GM12801 (cell line): Measurements from ENCODE around the gene TRMU.

ENCODE experiments used
- CTCF ChIP-seq: IDR thresholded peaks from one replicate; pipeline ENCODE4 v1.5.1; 2011; ENCODE audit warnings: control low read depth; ENCODE audit not compliant: insufficient read length; ENCODE audit errors: extremely low read depth

Gene TRMU

DNA sequence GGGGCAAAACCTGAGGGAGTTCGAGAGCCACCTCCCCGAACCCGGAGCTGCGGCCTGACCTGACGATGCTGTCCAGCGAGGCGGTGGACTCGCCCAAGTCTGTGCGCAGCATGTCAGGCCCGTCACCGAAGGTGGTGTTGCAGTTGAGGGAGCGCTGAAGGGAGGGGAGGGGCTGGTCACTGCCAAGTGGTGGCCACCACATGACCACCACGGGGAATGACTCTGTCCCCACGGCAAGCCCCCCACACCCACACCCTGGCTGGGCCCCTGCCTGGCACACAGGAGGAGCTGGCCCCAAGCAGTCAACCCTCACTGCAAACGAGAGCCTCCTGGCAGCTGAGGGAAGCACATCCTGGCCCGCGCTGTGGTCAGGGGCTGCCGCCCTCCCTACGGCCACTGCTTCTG, 30.8 kb downstream of the TRMU start:
- no peak for TF ChIP-seq CTCF

DNA sequence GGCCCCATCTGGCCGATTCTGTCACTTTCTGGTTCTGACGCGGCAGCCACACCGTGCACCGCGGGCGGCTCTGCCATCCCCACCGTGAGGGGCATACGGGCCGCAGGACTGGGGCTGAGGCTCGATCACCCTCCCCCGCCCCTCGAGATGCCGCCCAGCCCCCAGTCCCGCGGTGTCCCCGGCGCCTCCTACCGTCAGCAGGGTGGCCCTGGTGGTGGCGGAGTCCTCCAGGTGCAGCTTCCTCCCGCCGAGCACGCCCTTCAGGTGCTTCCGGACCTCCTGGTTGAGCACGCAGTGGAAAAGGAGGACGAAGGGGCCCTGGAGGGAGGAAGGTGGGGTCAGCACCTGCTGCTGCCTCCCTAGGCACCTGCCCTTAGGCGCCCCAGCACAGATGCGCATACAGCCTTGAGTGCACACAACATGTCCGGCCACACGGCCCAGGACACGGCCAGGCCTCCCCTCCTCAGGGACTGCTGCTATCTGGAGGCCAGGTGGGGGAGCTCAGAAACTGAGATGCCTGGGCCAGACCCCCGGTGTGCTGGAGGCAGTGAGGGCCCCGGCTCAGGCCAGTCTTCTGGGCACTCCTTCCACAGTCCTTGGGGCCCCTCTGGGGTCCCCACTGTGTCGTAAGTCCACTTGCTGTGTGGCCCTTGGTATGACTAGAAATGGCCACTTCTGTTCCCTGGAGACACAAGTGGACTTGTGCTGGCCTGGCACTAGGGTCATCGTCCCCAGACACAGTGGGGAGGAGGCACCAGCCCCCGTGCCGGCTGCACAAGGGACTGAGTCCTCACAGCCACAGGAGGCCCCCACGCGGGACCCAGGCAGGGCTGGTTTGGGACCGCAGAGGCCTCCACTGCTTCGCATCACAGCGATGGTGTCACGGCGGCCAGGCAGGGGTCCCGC, 31.5 kb downstream of the TRMU start:
- TF ChIP-seq CTCF: no peak

DNA sequence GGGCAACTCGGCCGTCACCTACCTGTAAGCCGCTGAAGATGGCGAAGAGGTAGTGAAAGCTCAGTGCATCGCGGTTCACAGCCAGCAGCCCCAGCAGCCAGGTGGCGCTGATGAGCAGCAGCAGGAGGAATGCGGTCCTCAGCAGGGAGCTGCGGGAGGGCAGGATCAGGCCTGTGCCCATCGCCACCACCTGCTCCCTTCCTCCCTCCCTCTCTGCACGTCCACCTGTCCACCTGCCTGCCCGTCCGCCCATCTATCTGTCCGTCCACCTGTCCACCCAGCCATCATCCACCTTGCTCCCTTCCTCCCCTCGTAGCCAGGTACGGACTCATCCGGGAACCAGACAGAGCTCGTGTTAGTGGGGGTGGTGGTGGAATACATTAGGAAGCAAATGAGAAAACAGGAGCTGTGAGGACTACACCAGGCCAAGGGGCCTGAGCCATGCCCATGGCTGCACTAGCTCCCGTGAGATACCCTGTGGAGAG, 32.2 kb downstream of the TRMU start:
- no peak for TF ChIP-seq CTCF

GRCh38 chr22:46368422-46368821, 32.9 kb downstream of the TRMU start:
- TF ChIP-seq CTCF: no peak

DNA sequence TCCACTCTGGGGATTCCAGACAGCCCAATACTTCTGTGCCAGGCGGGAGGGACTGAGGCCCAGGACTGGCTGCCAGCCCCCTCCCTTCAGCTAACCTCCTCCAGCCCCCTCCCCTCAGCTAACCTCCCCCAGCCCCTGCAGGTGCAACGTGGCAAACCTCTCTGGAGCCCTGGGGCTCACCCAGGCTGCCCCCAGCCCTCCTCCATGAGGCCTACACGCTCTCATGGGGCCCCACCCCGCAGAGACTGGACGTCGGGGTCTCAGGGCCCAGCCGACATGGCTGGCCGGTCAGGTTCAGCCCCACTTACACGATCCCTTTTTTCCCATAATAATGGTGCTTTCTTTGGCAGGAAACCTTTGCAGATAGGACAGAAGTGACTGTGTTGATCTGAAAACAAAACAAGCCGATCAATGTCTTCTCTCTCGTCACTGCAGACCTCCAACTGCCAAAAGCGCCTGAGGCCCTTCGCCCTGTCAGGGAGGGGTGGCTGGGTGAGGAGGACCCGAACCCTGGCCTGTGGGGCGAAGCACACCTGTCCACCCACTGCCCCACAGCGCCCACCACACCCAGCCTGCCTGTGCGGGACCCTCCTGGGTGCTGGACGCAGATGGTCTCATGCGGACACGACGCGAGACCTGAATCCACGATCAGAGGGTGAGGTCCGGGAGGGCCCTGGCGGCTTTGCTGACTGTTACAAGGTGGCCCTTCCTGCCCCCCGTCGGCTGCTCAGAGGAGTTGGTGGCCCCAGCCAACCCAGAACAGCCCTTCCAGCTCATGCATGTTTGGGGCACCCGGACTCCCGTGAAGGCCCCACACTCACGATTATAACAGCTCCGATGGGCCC, 33.6 kb downstream of the TRMU start:
- no peak for TF ChIP-seq CTCF

DNA sequence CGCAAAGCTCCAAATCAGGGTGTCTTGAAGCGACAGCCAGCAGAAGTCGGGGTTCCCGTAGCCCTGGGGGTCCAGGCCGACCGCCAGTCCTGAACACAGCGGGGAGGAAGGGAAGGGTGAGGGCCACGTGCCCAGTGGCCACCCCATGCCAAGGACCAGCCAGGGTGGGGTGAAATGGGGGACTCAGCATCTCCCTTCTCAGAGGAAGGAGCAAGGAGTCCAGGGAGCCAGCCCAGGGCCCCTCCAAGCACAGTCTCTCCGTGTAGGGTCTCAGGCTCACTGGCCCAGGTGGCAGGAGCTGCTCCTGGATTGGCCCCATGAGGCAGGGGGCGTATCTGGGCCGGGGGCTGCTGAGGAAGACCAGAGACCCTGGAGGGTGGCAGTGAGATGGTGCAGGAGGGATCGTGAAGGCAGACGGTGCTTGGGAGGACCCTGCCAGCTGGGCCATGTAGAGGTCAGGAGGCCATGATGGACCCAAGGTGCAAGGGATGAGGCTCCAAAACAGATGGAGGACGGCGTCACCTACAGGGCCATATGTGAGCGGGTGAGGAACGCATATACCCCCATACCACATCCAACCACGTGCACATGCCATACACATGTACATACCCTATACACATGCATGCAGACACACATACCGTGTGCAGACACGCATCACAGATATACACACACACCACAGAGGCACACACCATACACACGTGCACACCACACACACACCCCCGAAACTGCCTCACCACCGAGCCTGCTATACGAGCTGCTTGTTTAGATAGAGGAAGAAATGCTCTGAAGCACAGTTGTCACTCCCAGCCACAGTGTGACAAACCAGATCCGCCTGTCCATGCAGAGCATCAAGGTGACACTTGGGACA, 34.4 kb downstream of the TRMU start:
- no peak for TF ChIP-seq CTCF
